Vagina (tissue), 2 donors: ENCODE data around the gene UGGT1.

ENCODE experiments used
- CTCF ChIP-seq, 3 experiments: fragments of 450-650 bp in 2 of 3; fragments of 200-600 bp in 1 of 3; sonication (generic) in 1 of 3; IDR thresholded peaks; one replicate each; pipeline ENCODE4 v1.5.1; 2017 to 2019; ENCODE audit warnings: antibody characterized with exemption in 3 of 3, mild to moderate bottlenecking in 2 of 3, moderate library complexity in 2 of 3
- POLR2A ChIP-seq, 2 donors: fragments of 450-650 bp; IDR thresholded peaks; one replicate each; pipeline ENCODE4 v1.6.1; 2017; ENCODE audit warnings: antibody characterized with exemption in 2 of 2, mild to moderate bottlenecking in 2 of 2, moderate library complexity in 2 of 2
- POLR2AphosphoS5 ChIP-seq, 2 donors: sonication (generic); formaldehyde crosslinking; IDR thresholded peaks; one replicate each; pipeline ENCODE4 v1.9.0; 2017; ENCODE audit warnings: antibody characterized with exemption in 2 of 2, mild to moderate bottlenecking in 2 of 2, low read depth in 1 of 2; ENCODE audit not compliant: insufficient read depth in 1 of 2

DNA sequence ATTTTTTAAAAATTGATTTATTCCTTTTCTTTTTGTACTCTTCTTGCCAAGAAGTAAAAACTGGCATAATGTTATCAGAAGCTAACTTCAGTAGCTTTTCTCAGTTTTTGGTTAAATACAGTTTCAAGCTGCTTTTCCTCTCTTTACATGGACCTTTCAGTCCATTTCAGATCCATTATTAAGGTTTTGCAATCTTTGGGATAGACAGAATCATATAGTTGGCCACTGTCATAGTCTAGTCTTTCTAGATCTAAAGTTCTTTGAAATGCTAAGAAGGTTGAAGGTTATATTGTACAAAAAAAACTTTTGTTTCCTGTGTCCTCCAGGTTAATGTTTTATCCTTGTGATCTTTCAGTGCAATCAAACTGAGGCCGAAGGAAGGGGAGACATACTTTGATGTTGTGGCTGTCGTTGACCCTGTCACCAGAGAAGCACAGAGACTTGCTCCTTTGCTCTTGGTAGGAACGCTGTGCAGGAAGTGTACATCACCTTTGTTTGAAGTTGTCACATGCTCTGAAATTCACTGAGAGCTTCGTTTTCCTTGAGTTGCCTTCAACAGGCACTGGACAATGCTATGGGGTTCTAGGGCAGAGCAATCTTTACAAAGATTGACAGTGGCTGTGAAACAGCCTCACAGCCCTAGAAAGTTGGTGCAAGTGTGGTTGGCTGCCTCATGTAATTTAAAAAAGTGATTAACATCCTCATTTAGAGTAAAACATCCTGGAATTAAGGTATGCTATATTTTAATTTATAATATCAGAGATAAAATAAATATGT is 79.1 kb downstream of the UGGT1 start:
- no peak for TF ChIP-seq CTCF (IDR thresholded peaks at IDR 0.05)
- no peak for TF ChIP-seq POLR2A (IDR thresholded peaks at IDR 0.05)
- no peak for TF ChIP-seq POLR2AphosphoS5 (IDR thresholded peaks at IDR 0.05; ENCODE audit: insufficient read depth in 1 of 2, low read depth in 1 of 2)
